Stimulated activated CD4-positive, alpha-beta T cell treated with anti-CD3 and anti-CD28 coated beads, Interleukin-1b, Interleukin-23, amount 100 ng/mL, for 4 hours (primary cell): ENCODE measurements around the gene MTNR1A.

ENCODE experiments used
- DNase-seq, 2 donors: peaks; one replicate each; pipeline ENCODE4 v3.0.0-alpha.2; 2020; ENCODE audit warnings: low read depth in 2 of 2

MTNR1A gene

GRCh38 chr4:186554914-186555827, at the start of gene MTNR1A:
Gene MTNR1A (minus strand): TSS chr4:186555567. CDS start chr4:186555365, 202 bp downstream.
- DNase-seq: no peak

- no peak for DNase-seq
Measured at GRCh38 chr4:186604124-186604807, 48.9 kb upstream of the MTNR1A start.

GRCh38 chr4:186602978-186603377, 47.6 kb upstream of the MTNR1A start:
- DNase-seq: no peak

- no peak for DNase-seq
Measured at GRCh38 chr4:186599483-186599882, 44.1 kb upstream of the MTNR1A start.

GRCh38 chr4:186598686-186599085, 43.3 kb upstream of the MTNR1A start:
- no peak for DNase-seq

DNA sequence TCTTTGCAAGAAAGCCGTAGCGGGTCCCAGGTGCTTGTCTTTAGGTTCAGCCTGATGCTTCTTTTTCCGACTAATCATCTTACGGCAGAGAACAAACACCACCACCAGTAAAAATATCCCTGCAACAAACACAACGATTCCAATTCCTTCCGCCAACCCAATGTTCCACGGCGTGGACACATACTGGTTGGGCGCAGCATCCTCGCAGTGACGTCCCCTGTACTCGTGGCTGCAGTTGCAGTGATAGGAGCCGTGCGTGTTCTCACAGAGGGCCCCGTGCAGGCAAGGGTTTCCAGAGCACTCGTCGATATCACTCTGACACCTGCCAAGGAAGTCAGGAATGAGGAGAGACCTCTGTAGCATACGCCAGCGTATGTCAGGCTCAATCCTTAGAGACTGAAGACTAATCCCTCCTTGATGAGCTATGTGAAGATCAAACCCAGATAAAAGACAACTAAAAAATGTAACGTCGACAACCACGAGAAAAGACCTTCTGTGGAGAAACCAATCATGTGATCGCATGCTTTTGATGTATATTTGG, 41.6 kb upstream of the MTNR1A start:
- DNase-seq: no peak

DNA sequence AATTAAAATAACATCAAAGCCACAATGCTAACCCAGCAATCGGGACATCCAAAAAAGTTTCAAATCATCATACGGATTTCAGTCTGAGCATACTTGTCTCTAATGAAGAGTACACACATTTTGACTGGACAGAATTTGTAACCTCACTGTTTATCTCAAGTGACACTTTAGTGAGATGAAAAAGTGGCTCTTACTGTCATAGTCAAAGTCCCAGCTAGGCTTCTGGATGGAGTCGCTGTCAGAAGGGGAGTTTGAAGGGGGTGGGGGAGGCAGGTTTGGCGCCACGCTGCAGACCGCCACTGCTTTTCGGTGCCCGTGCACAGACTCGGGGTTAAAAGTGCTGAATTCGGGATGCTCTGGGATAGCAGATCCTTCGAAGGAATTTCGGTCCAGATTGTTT, 41.0 kb upstream of the MTNR1A start:
- DNase-seq: no peak

- DNase-seq: no peak
Measured at GRCh38 chr4:186593587-186593973, 38.2 kb upstream of the MTNR1A start.

DNA sequence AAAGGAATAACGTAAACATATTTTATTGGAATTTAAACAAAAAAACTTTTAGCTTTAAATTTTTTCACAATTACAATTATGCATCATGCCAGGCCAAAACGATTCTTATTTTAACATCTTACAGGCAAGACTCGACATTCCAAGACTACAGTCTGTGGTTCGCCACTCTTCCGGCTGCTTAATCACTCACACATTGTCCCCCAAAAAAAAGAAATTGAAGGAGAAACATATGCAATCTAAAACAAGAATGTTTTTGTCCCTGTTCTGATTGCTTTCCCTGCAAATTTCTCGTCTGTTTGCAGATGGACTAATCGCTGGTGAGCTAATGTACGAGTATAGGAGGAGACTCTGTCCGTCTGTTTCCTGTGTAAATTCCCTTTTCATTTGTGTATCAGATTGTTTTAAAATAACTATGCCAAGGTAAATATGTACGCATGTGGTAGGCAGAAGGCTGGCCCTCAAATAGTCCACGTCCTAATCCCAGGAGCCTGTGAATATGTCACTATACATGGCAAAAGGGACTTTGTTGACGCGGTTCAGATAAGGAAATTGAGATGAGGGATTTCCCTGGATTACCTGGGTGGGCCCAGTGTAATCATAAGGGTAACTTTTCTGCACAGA, 37.7 kb upstream of the MTNR1A start:
- no peak for DNase-seq

DNA sequence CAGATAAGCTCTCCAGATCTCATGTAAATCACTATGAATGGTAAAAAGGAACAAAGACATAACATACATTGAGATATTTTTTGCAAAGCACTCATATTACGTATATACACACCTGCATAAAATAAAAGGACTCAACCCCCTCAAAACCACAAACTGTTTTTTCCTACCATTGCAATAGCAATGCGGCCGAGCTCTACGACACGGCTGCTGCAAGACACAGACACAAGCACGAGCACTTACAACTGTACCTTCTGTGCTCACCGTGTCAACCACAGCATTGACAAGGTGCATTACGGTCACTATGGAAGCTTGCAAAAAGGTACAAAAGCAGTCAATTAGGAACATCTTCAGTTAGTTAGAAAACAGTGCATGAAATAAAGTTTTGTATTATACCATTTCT, 37.1 kb upstream of the MTNR1A start:
- no peak for DNase-seq

DNA sequence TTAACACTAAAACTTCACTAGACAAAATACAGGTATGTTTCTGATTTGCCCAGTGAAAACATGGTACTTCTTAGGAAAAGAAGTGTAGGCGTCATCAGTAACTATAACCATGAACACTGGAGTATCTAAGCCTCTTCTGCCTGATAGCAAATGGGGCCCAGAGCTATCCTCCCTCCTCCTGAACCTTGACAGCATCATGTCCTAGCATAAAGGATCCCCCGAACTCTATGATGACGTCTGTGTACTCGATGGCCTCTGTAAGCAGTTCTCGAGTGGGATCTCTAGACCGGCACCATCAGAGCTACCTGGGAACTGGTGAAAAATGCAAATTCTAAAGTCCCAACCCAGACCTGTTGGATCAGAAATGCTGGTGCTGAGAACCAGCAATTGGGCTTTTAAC, 36.3 kb upstream of the MTNR1A start:
- no peak for DNase-seq

GRCh38 chr4:186588503-186588902, 33.1 kb upstream of the MTNR1A start:
- DNase-seq: no peak

GRCh38 chr4:186587416-186588018, 32.1 kb upstream of the MTNR1A start:
- peak; percentile 39 to 50 for DNase-seq

- no peak for DNase-seq
Measured at GRCh38 chr4:186586205-186586604, 30.8 kb upstream of the MTNR1A start.

GRCh38 chr4:186584912-186585311, 29.5 kb upstream of the MTNR1A start:
- no peak for DNase-seq

DNA sequence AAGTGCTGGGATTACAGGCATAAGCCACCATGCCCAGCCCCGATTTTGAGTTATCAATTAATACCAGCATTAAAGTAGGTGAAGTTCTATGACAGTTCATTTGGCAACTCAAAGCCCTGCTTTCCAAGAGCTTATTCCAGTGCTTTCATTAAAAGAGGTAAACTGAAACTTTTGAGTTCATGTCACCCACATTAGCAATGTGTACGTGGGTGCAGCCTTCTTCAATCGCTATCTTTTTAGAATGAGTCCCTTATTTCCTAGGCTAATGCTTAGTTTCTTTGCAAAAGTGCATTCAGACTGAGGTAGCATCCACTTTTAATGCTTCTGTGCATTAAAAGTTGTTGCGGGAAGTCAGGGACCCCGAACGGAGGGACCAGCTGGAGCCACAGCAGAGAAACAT, 26.1 kb upstream of the MTNR1A start:
- DNase-seq: no peak

- DNase-seq: no peak
Measured at GRCh38 chr4:186580669-186581068, 25.3 kb upstream of the MTNR1A start.

GRCh38 chr4:186570193-186570996, 15.0 kb upstream of the MTNR1A start:
- no peak for DNase-seq

DNA sequence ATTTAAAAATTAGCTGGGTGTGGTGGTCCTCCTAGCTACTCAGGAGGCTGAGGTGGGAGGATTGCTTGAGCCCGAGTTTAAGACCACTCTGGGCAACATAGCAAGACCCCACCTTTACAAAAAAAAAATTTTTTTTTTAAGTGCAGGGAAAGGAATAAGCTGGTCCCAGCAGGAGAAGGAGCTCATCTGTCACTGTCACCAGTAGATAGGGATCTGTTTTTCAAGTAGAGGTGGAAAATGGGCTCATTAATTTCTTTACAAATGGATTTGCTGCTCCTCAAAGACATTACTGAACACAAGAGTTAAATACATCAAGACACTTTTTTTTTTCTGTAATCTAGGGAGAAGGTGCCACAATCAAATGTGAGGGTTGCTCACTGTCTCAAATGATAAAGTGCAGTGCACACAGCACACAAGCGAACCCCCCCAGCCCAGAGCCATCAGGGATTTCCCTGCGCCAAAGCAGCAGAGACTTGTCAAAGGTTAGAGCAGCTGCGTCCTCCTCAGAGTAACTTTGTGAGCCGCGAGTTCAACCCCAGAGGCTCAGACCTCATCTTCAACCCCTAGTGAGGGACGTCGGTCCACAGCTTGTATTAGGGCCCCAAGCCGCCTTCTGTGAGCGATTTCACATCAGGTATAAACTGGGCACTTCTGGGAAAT, 14.3 kb upstream of the MTNR1A start:
- DNase-seq: no peak

DNA sequence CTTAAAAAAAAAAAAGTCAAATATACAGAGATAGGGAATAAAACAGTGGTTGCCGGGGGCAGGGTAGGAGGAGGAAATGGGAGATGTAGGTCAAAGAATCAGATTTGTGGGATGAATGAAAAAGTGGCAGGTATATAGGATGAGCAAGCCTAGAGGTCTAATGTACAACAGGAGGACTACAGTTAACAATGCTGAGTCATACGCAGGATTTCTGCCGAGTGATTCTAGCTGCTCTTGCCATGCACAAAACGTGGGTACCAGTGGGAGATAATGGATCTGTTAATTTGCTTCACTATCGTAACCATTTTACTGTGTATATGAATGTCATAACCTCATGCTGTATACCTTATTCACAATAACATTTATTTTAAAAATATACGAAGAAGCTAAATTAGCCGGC, 10.7 kb upstream of the MTNR1A start:
- DNase-seq: no peak

DNA sequence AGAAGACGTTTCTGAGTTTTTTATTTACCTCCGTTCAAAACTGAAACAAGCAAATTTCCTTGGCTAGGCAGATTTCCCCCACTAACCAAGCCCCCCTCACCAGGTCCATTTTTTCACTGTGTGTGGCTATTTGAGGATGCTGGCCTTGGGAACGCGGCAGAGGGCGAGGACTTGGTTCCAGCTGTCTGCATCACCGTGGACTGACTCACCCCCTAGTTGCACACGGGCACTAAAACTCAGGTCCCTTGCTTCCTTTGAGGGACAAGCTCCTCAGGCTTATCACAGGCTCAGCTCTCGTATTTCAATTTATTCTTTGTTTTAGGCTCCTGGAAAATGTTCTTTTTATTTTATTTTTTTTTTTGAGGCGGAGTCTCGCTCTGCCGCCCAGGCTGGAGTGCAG, 8.4 kb upstream of the MTNR1A start:
- no peak for DNase-seq
